MCF 10A (cell line): ENCODE data around the gene MAP3K4. TPM values are rescaled to one million over a fixed set of nuclear protein-coding genes. Genes with fewer than 3 reads are reported as not detected.

Source experiments
- BruUV-seq: library from RNA; stranded (reverse); fragments of 400-500 nt; replicated peaks from 2 replicates; lab custom pipeline; 2021; lab: Mats Ljungman, UMichigan
- CTCF ChIA-PET: fragments of 300-600 bp; sonication (Branson Sonifier 250); formaldehyde crosslinking; extraction: SDS; loops from one replicate; lab custom pipeline; 2021; ENCODE audit warnings: antibody characterized with exemption, inconsistent platforms; lab: Yijun Ruan, JAX
- POLR2A ChIA-PET: fragments of 300-600, 350-650 bp; sonication (Branson Sonifier 250); formaldehyde crosslinking; extraction: SDS; loops from one replicate; lab custom pipeline; 2020; ENCODE audit warnings: antibody characterized with exemption, inconsistent platforms; lab: Yijun Ruan, JAX
- DNase-seq: peaks from one replicate; pipeline ENCODE4 v3.0.0-alpha.2; 2018; ENCODE audit not compliant: unreplicated experiment
- H3K27ac Mint-ChIP-seq: one replicate; pipeline ENCODE4 v1.8.0; 2022; ENCODE audit warnings: mild to moderate bottlenecking, low read depth, mixed read lengths; ENCODE audit not compliant: unreplicated experiment
- H3K27me3 Mint-ChIP-seq: one replicate; pipeline ENCODE4 v1.8.0; 2022; ENCODE audit warnings: mixed read lengths; ENCODE audit not compliant: insufficient read depth, unreplicated experiment
- H3K36me3 Mint-ChIP-seq: one replicate; pipeline ENCODE4 v1.8.0; 2022; ENCODE audit warnings: mild to moderate bottlenecking, moderate library complexity, mixed read lengths; ENCODE audit not compliant: insufficient read depth, unreplicated experiment
- H3K4me1 Mint-ChIP-seq: one replicate; pipeline ENCODE4 v1.8.0; 2022; ENCODE audit warnings: mixed read lengths; ENCODE audit not compliant: insufficient read depth, unreplicated experiment
- H3K4me3 Mint-ChIP-seq: one replicate; pipeline ENCODE4 v1.8.0; 2022; ENCODE audit warnings: mild to moderate bottlenecking, moderate library complexity, mixed read lengths; ENCODE audit not compliant: unreplicated experiment
- H3K9me3 Mint-ChIP-seq: one replicate; pipeline ENCODE4 v1.8.0; 2022; ENCODE audit warnings: mixed read lengths; ENCODE audit not compliant: unreplicated experiment
- CTCF ChIP-seq: fragments of 200-600 bp; IDR thresholded peaks from one replicate; pipeline ENCODE4 v1.8.0; 2022; ENCODE audit warnings: antibody characterized with exemption, mild to moderate bottlenecking; ENCODE audit not compliant: unreplicated experiment
- intact Hi-C: fragments of 100-400 bp; cut with micrococcal nuclease; formaldehyde crosslinking; loops from 2 replicates; pipeline ENCODE4 v1.14.1; 2022
- total RNA-seq: library from RNA; stranded (reverse); gene quantifications from 2 replicates; pipeline ENCODE4 v1.2.3, GENCODE V29; 2022

MAP3K4 gene
- total RNA-seq, 1 experiment from 2014 or later = 38.7 TPM

- intact Hi-C loops = loop anchor here (1.0 to 5.0 kb wide), 7 partner anchors 39 to 382 kb away; no protein-coding TSS in a partner anchor
- no peak for DNase-seq
- H3K27ac Mint-ChIP-seq = peak overlapping the region; percentile 87
- ChIA-PET POLR2A (interaction anchor here (0.7 to 5.8 kb wide), 17 partner anchors 8 to 381 kb away, joined by 3 to 65 read pairs (median 5); no protein-coding TSS in a partner anchor), CTCF (interaction anchor here (0.8 to 9.9 kb wide), 28 partner anchors 9 to 381 kb away, joined by 3 to 117 read pairs (median 6); no protein-coding TSS in a partner anchor)
- peak overlapping the region; percentile 91 for H3K4me3 Mint-ChIP-seq
- no TSS peak for BruUV-seq
- H3K27me3 Mint-ChIP-seq = no peaks in the 10 kb centered on the region
- no peaks in the 10 kb centered on the region for H3K9me3 Mint-ChIP-seq
- TF ChIP-seq CTCF = no peak
- peaks cover 6% of the 10 kb centered on the region for H3K36me3 Mint-ChIP-seq
- H3K4me1 Mint-ChIP-seq = peaks cover 9% of the 10 kb centered on the region
Measured at GRCh38 chr6:160992980-160993314, 1.4 kb downstream of the MAP3K4 start.

GRCh38 chr6:160995271-160995670, 3.7 kb downstream of the MAP3K4 start:
- CTCF ChIA-PET = interaction anchor here (0.6 to 9.9 kb wide), 6 partner anchors 8 to 376 kb away, joined by 3 to 117 read pairs (median 4); no protein-coding TSS in a partner anchor
- H3K4me3 Mint-ChIP-seq = no peak overlapping the region
- no peaks in the 10 kb centered on the region for H3K27me3 Mint-ChIP-seq

GRCh38 chr6:160996131-160996601, 4.6 kb downstream of the MAP3K4 start:
- POLR2A ChIA-PET = interaction anchor here (0.9 to 1.3 kb wide), 3 partner anchors 13 to 68 kb away, joined by 3 to 4 read pairs (median 4); no protein-coding TSS in a partner anchor

More at GRCh38 chr6:160995271-160995670, 3.7 kb downstream of the MAP3K4 start:
- intact Hi-C loops = no loop called here
- no TSS peak for BruUV-seq
- no peak for DNase-seq
- Mint-ChIP-seq H3K4me1 (peaks cover 9% of the 10 kb centered on the region), H3K27ac (peak overlapping the region; percentile 85), H3K9me3 (no peaks in the 10 kb centered on the region), H3K36me3 (peaks cover 6% of the 10 kb centered on the region)
- POLR2A ChIA-PET = interaction anchor here (0.7 to 1.3 kb wide), 3 partner anchors 14 to 587 kb away, joined by 3 to 4 read pairs (median 4); no protein-coding TSS in a partner anchor
- TF ChIP-seq CTCF = no peak

More at GRCh38 chr6:160996131-160996601, 4.6 kb downstream of the MAP3K4 start:
- no peak overlapping the region for H3K4me3 Mint-ChIP-seq
- H3K36me3 Mint-ChIP-seq = peaks cover 6% of the 10 kb centered on the region
- intact Hi-C loops = no loop called here
- peak; percentile 37 for DNase-seq
- H3K9me3 Mint-ChIP-seq = no peaks in the 10 kb centered on the region
- CTCF ChIA-PET = interaction anchor here (0.7 to 9.9 kb wide), 5 partner anchors 25 to 377 kb away, joined by 3 to 117 read pairs (median 4); no protein-coding TSS in a partner anchor
- peaks cover 9% of the 10 kb centered on the region for H3K4me1 Mint-ChIP-seq
- no peaks in the 10 kb centered on the region for H3K27me3 Mint-ChIP-seq
- no TSS peak for BruUV-seq
- TF ChIP-seq CTCF = no peak
- peak overlapping the region; percentile 85 for H3K27ac Mint-ChIP-seq
